ENCODE results near the gene ZSCAN12. TPM values are rescaled to one million over a fixed set of nuclear protein-coding genes. Genes with fewer than 3 reads are reported as not detected.

The ZSCAN12 gene
- total RNA-seq, 1 donor from 2014 or later: 1.8 TPM

DNA sequence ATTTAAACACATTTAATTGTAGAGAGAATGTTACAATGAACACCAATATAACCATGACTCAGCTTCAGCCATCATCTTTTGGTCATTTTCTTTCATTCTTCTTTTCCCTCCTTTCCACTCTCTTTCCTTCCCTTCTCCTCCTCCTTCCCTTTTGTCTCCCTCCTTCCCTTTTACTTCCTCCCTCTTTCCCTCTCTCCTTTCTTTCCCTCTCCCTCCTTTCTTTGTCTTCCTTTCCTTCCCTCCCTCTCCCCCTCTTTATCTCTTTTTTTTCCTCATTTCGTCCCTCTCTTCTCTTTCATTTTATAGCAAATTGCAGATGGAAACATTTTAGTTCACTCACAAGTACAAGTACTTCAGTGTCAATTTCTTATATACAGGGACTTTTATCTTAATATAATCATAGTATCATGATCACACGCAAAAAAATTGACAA lies 48.0 kb downstream of the ZSCAN12 start:
- Histone ChIP-seq H3K4me1 (peaks cover 59% of the 10 kb centered on the region), H3K27ac (replicated peaks) (peak overlapping the region; percentile 82), H3K36me3 (no peaks in the 10 kb centered on the region), H3K4me3 (peak overlapping the region; percentile 12), H3K9me3 (replicated peaks) (no peaks in the 10 kb centered on the region), H3K27me3 (ENCODE audit: low read depth) (no peaks in the 10 kb centered on the region)
- TF ChIP-seq, protein P1, sequence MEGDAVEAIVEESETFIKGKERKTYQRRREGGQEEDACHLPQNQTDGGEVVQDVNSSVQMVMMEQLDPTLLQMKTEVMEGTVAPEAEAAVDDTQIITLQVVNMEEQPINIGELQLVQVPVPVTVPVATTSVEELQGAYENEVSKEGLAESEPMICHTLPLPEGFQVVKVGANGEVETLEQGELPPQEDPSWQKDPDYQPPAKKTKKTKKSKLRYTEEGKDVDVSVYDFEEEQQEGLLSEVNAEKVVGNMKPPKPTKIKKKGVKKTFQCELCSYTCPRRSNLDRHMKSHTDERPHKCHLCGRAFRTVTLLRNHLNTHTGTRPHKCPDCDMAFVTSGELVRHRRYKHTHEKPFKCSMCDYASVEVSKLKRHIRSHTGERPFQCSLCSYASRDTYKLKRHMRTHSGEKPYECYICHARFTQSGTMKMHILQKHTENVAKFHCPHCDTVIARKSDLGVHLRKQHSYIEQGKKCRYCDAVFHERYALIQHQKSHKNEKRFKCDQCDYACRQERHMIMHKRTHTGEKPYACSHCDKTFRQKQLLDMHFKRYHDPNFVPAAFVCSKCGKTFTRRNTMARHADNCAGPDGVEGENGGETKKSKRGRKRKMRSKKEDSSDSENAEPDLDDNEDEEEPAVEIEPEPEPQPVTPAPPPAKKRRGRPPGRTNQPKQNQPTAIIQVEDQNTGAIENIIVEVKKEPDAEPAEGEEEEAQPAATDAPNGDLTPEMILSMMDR (IDR thresholded peaks at IDR 0.05; ENCODE audit: borderline replicate concordance): no peak
- DNase-seq: no peak
- intact Hi-C loops (cut with micrococcal nuclease): loop anchor here (10.0 kb wide), 1 partner anchor 217 kb away; no protein-coding TSS in a partner anchor

- H3K27me3 ChIP-seq (ENCODE audit: low read depth): no peaks in the 10 kb centered on the region
- no peaks in the 10 kb centered on the region for H3K36me3 ChIP-seq
- intact Hi-C loops (cut with micrococcal nuclease): loop anchor here (10.0 kb wide), 1 partner anchor 216 kb away; no protein-coding TSS in a partner anchor
- H3K9me3 ChIP-seq (replicated peaks): no peaks in the 10 kb centered on the region
- H3K4me1 ChIP-seq: peaks cover 55% of the 10 kb centered on the region
- TF ChIP-seq, protein P1 (IDR thresholded peaks at IDR 0.05; ENCODE audit: borderline replicate concordance): no peak
- H3K4me3 ChIP-seq: peak overlapping the region; percentile 82
- peak overlapping the region; percentile 82 for H3K27ac ChIP-seq (replicated peaks)
- no peak for DNase-seq
These were observed 48.5 kb downstream of the ZSCAN12 start for GRCh38 chr6:28351087-28351486.

DNA sequence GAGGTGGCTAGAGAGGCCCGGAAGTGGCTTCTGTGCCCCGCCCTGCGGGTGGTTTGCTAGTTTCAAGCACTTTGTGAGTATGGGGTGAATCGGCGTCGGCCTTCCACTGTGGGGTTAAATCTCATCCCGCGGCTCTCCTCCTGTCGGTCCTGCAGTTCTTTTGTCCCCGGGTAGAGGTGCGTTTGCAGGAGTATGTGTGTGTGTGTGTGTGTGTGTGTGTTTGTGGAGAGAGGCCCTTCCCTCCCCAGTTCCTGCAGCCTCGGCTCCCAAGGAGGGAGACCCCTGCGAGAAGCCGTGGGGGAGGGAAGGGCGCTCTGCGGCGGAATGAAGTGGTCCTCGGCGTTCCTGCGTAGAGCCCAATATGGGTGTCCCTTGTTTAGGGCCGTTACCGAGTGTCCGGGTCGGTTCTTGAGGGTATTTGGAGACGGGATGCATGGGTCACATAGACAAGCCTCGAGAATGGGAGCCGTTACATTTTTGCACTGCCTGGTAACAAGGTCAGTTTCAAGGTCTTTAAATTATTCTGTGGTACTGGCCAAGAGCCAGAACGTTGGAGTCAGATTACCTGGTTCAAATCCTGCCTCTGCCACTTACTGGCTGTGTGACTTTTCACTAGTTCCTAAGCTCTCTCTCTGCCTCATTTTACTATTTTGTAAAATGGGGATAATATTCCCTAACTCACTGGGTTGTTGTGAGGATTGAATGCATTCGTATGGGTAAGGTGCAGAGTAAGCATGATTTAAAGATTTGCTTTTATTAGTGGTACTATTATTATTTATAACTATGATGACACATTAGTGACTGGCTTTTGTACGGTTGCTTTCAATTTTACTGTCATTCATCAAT lies 49.4 kb downstream of the ZSCAN12 start, which contains the start of gene ZKSCAN3:
ZKSCAN3 (plus strand) TSS at position 56 of the 846 bp plus-strand sequence. CDS start 9,640 bp downstream, outside the sequence.
- TF ChIP-seq, protein P1 (IDR thresholded peaks at IDR 0.05; ENCODE audit: borderline replicate concordance): no peak
- H3K36me3 ChIP-seq: no peaks in the 10 kb centered on the region

GRCh38 chr6:28349344-28349891 lies 50.1 kb downstream of the ZSCAN12 start:
- no peak for DNase-seq
- intact Hi-C loops (cut with micrococcal nuclease): no loop called here
- H3K27ac ChIP-seq (replicated peaks): peak overlapping the region; percentile 82

More for the DNA sequence above, 49.4 kb downstream of the ZSCAN12 start, which contains the start of gene ZKSCAN3:
- H3K27me3 ChIP-seq (ENCODE audit: low read depth): no peaks in the 10 kb centered on the region
- DNase-seq: peak; percentile 85
- H3K4me1 ChIP-seq: peaks cover 45% of the 10 kb centered on the region
- intact Hi-C loops (cut with micrococcal nuclease): loop anchor here (10.0 kb wide), 1 partner anchor 215 kb away; no protein-coding TSS in a partner anchor
- H3K9me3 ChIP-seq (replicated peaks): no peaks in the 10 kb centered on the region
- H3K4me3 ChIP-seq: peak within 1 kb of the TSS; percentile 82
- peak within 1 kb of the TSS; percentile 82 for H3K27ac ChIP-seq (replicated peaks)

DNA sequence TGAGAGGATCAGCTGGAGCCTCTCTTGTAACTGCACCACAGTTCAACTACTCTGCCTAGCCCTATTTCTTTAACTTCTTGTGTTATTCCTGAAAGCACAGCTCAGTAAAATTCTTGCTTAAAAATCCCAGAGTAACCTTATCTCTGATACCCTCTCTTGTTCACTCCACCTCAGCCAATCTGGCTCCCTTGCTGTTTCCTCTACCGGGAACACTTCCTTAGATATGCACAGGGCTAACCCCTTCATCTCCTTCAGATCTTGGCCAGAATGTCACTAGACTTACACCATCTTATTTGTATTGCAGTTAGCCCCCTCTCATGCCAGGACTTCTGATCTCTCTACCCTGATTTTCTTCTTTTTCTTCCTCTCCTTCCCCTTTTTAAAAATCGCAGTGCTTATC lies 52.4 kb downstream of the ZSCAN12 start:
- Histone ChIP-seq H3K4me3 (no peak overlapping the region), H3K27ac (replicated peaks) (no peak overlapping the region), H3K9me3 (replicated peaks) (no peaks in the 10 kb centered on the region), H3K4me1 (peaks cover 29% of the 10 kb centered on the region), H3K27me3 (ENCODE audit: low read depth) (no peaks in the 10 kb centered on the region), H3K36me3 (no peaks in the 10 kb centered on the region)
- TF ChIP-seq, protein P1 (IDR thresholded peaks at IDR 0.05; ENCODE audit: borderline replicate concordance): no peak
- intact Hi-C loops (cut with micrococcal nuclease): no loop called here
- no peak for DNase-seq

More at GRCh38 chr6:28349344-28349891, 50.1 kb downstream of the ZSCAN12 start:
- TF ChIP-seq, protein P1 (IDR thresholded peaks at IDR 0.05; ENCODE audit: borderline replicate concordance): no peak
- H3K27me3 ChIP-seq (ENCODE audit: low read depth): no peaks in the 10 kb centered on the region
- H3K4me3 ChIP-seq: peak overlapping the region; percentile 82
- H3K4me1 ChIP-seq: peaks cover 38% of the 10 kb centered on the region
- no peaks in the 10 kb centered on the region for H3K9me3 ChIP-seq (replicated peaks)
- H3K36me3 ChIP-seq: no peaks in the 10 kb centered on the region

Data from left ventricle myocardium inferior (tissue), 1 donor.